HEK293 (cell line): ENCODE measurements around the gene BLOC1S2.

Experiments used
- CTCF ChIA-PET: fragments of 350-600 bp; formaldehyde crosslinking; extraction: SDS; loops from one replicate; lab custom pipeline; 2021; ENCODE audit warnings: antibody characterized with exemption; lab: Yijun Ruan, JAX
- POLR2A ChIA-PET: fragments of 300-600 bp; formaldehyde crosslinking; extraction: SDS; loops from one replicate; lab custom pipeline; 2020; ENCODE audit warnings: antibody characterized with exemption, inconsistent platforms; lab: Yijun Ruan, JAX
- H3K27ac ChIP-seq: fragments of 200-500 bp; sonication (Bioruptor generic); 2 replicates; pipeline ENCODE4 v1.5.1; 2014; ENCODE audit warnings: low read depth, low read length, control low read depth, inconsistent platforms; ENCODE audit errors: extremely low read depth
- H3K36me3 ChIP-seq, 2 experiments: fragments of 200-500 bp in 1 of 2; sonication (Bioruptor generic) in 1 of 2; 1 replicate in 1 of 2; 2 replicates in 1 of 2; pipeline ENCODE4 v1.5.1; 2014 to 2017; ENCODE audit warnings: inconsistent platforms in 2 of 2, low read length in 2 of 2; ENCODE audit not compliant: control insufficient read depth in 2 of 2, insufficient read depth in 1 of 2
- H3K4me1 ChIP-seq: fragments of 200-500 bp; sonication (Bioruptor generic); 2 replicates; pipeline ENCODE4 v1.5.1; 2014; ENCODE audit warnings: mild to moderate bottlenecking, low read length, inconsistent platforms; ENCODE audit not compliant: control insufficient read depth, insufficient read depth
- H3K4me3 ChIP-seq: 2 replicates; pipeline ENCODE4 v1.5.1; 2011; ENCODE audit warnings: low read depth, mild to moderate bottlenecking, control low read depth, low read length, moderate library complexity
- H3K9me3 ChIP-seq: fragments of 200-500 bp; sonication (Bioruptor generic); 2 replicates; pipeline ENCODE4 v1.5.1; 2014; ENCODE audit warnings: low read depth, low read length, inconsistent platforms; ENCODE audit not compliant: control insufficient read depth, insufficient read depth
- BCL11A ChIP-seq: fragments of 450-650 bp; formaldehyde crosslinking; IDR thresholded peaks from 2 replicates; pipeline ENCODE4 v1.5.1; 2016; ENCODE audit warnings: low read depth, missing biosample characterization, missing genetic modification characterization
- FEZF1 ChIP-seq: fragments of 450-650 bp; formaldehyde crosslinking; IDR thresholded peaks from 2 replicates; pipeline ENCODE4 v1.5.1; 2016; ENCODE audit warnings: missing biosample characterization, missing genetic modification characterization
- GLI2 ChIP-seq: fragments of 450-650 bp; formaldehyde crosslinking; IDR thresholded peaks from 2 replicates; pipeline ENCODE4; 2017; ENCODE audit warnings: missing biosample characterization, missing genetic modification characterization, low read depth, borderline replicate concordance
- HOXC10 ChIP-seq: sonication (generic); formaldehyde crosslinking; IDR thresholded peaks from 2 replicates; pipeline ENCODE4 v1.8.1; 2023; ENCODE audit warnings: mild to moderate bottlenecking, missing genetic modification reagents
- KLF1 ChIP-seq: fragments of 450-650 bp; formaldehyde crosslinking; IDR thresholded peaks from 2 replicates; pipeline ENCODE4 v1.5.1; 2016; ENCODE audit warnings: missing biosample characterization, missing genetic modification characterization
- OVOL3 ChIP-seq: fragments of 450-650 bp; formaldehyde crosslinking; IDR thresholded peaks from 2 replicates; pipeline ENCODE4 v1.5.1; 2016; ENCODE audit warnings: missing biosample characterization, missing genetic modification characterization
- SCRT2 ChIP-seq: fragments of 450-650 bp; formaldehyde crosslinking; IDR thresholded peaks from 2 replicates; pipeline ENCODE4 v1.5.1; 2016; ENCODE audit warnings: missing biosample characterization, missing genetic modification characterization
- SP3 ChIP-seq: fragments of 450-650 bp; formaldehyde crosslinking; IDR thresholded peaks from 2 replicates; pipeline ENCODE4 v1.5.1; 2016; ENCODE audit warnings: missing biosample characterization, missing genetic modification characterization
- WT1 ChIP-seq: fragments of 450-650 bp; formaldehyde crosslinking; IDR thresholded peaks from 2 replicates; pipeline ENCODE4 v1.5.1; 2016; ENCODE audit warnings: missing biosample characterization, missing genetic modification characterization
- ZNF266 ChIP-seq: fragments of 450-650 bp; formaldehyde crosslinking; IDR thresholded peaks from 2 replicates; pipeline ENCODE4 v1.5.1; 2016; ENCODE audit warnings: missing biosample characterization, missing genetic modification characterization, low read depth
- ZNF423 ChIP-seq: fragments of 450-650 bp; formaldehyde crosslinking; IDR thresholded peaks from 2 replicates; pipeline ENCODE4 v1.5.1; 2016; ENCODE audit warnings: missing biosample characterization, missing genetic modification characterization
- ZNF48 ChIP-seq: fragments of 450-650 bp; formaldehyde crosslinking; IDR thresholded peaks from 2 replicates; pipeline ENCODE4 v1.5.1; 2016; ENCODE audit warnings: missing biosample characterization, missing genetic modification characterization
- ZNF529 ChIP-seq: fragments of 450-650 bp; formaldehyde crosslinking; IDR thresholded peaks from 2 replicates; pipeline ENCODE4 v1.5.1; 2017; ENCODE audit warnings: missing genetic modification characterization, missing biosample characterization; ENCODE audit not compliant: insufficient replicate concordance
- ZNF561 ChIP-seq: fragments of 450-650 bp; IDR thresholded peaks from 2 replicates; pipeline ENCODE4 v1.5.1; 2018; ENCODE audit warnings: missing biosample characterization, missing genetic modification characterization, borderline replicate concordance
- ZNF600 ChIP-seq: fragments of 450-650 bp; formaldehyde crosslinking; IDR thresholded peaks from 2 replicates; pipeline ENCODE4 v1.5.1; 2016; ENCODE audit warnings: missing biosample characterization, missing genetic modification characterization
- ZNF660 ChIP-seq: fragments of 450-650 bp; IDR thresholded peaks from 2 replicates; pipeline ENCODE4 v1.5.1; 2018; ENCODE audit warnings: missing biosample characterization, mild to moderate bottlenecking, missing genetic modification characterization
- ZNF707 ChIP-seq: fragments of 450-650 bp; formaldehyde crosslinking; IDR thresholded peaks from 2 replicates; pipeline ENCODE4 v1.5.1; 2016; ENCODE audit warnings: missing biosample characterization, missing genetic modification characterization
- ZNF843 ChIP-seq: fragments of 450-650 bp; formaldehyde crosslinking; IDR thresholded peaks from 2 replicates; pipeline ENCODE4 v1.5.1; 2016; ENCODE audit warnings: missing biosample characterization, missing genetic modification characterization
- TF ChIP-seq, protein P1 (sequence below): fragments of 450-650 bp; formaldehyde crosslinking; IDR thresholded peaks from 2 replicates; pipeline ENCODE4 v1.5.1; 2016; ENCODE audit warnings: missing biosample characterization, missing genetic modification characterization
- TF ChIP-seq, protein P2 (sequence below): fragments of 450-650 bp; formaldehyde crosslinking; IDR thresholded peaks from 2 replicates; pipeline ENCODE4 v1.5.0; 2017; ENCODE audit warnings: missing biosample characterization, missing genetic modification characterization, borderline replicate concordance

The BLOC1S2 gene

DNA sequence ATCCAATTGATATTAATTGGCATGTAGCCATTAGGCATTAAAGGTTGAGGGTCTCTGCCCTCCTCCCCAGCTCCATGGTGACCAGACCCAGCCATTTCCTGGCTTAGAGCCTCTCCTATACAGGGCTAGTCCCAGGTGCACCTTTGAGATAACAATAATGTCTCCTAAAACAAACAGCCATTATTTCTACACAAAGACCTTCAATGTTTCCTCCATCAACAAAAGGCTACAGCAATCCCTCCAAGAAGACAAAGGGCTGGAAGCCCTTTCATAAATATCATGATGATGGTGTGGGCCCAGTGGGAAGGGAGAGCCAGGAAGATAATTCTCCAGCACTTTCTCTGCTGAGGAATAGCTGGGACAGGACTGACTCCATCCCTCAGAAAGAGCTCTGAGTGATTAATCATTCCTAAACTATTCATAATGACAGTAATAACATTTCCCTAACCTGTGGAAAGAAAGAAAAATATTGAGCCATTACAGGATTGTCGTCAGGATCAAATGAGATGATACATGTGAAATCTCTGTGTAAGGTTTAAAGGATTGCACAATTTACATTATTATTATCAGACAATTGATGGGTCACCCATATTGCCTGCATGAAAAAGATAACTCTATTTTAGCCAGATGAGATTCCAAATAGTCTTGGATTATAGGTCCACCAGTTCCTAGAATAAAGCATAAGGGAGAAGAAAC lies 33.4 kb upstream of the BLOC1S2 start:
- no peaks in the 10 kb centered on the region for H3K36me3 ChIP-seq
- no peaks in the 10 kb centered on the region for H3K4me1 ChIP-seq
- ChIA-PET POLR2A (no interaction called here), CTCF (interaction anchor here (0.9 to 1.4 kb wide), 2 partner anchors 20 to 163 kb away, joined by 3 to 4 read pairs; no protein-coding TSS in a partner anchor)
- no peak overlapping the region for H3K27ac ChIP-seq
- no peak for TF ChIP-seq KLF1 (tag by site-specific recombination)
- H3K4me3 ChIP-seq, result no peak overlapping the region
- no peaks in the 10 kb centered on the region for H3K9me3 ChIP-seq

DNA sequence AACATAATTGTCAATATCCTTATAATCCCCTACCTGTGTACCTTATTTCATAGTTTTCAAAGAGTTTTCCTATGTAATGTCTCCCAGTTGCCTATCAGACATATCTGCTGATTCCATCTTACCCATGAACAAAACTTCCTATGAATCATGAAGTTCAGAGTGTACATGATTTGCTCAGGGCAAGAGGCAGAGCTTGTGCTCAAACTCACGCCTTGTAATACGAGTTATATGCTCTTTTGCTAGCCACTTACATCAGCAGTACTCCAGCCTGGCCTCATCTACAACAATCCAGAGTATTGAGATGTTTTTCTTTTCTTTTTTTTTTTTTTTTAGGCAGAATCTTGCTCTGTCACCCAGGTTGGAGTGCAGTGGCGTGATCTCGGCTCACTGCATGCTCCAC lies 31.7 kb upstream of the BLOC1S2 start:
- TF ChIP-seq ZNF48 (tag by site-specific recombination) (no peak), ZNF423 (tag by site-specific recombination) (no peak), FEZF1 (tag by site-specific recombination) (peak; percentile 26; the same call in 1 of the 2 replicates), HOXC10 (CRISPR knock-in tag) (no peak)
- TF ChIP-seq, all 188 proteins: peak for 1
- no peaks in the 10 kb centered on the region for H3K4me1 ChIP-seq
- H3K9me3 ChIP-seq, result no peaks in the 10 kb centered on the region
- no peak overlapping the region for H3K27ac ChIP-seq
- ChIA-PET CTCF (interaction anchor here (0.6 kb wide), 1 partner anchor 317 kb away, joined by 3 read pairs; no protein-coding TSS in a partner anchor), POLR2A (no interaction called here)
- H3K36me3 ChIP-seq, result no peaks in the 10 kb centered on the region
- no peak overlapping the region for H3K4me3 ChIP-seq

DNA sequence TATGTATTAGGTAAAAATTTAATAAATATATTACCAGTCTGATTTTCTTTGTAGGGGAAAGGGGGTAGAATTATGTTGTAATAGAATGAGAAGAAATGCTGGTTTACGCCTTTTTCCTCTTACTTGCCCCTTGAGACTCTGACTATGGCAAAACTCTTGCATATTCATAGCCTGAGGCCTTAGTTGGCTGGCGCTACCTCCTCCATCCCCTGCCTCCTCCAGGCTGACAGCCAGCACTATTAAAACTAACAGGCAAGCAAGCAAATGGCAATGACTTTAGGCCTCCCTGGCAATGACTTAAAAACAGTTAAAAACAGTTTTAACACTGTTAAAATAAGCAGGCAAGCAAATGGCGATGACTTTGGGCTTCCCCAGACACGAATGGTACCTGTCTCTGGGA lies 29.1 kb upstream of the BLOC1S2 start:
- Histone ChIP-seq H3K36me3 (no peaks in the 10 kb centered on the region), H3K4me1 (no peaks in the 10 kb centered on the region), H3K9me3 (no peaks in the 10 kb centered on the region), H3K27ac (no peak overlapping the region), H3K4me3 (no peak overlapping the region)
- POLR2A ChIA-PET, result no interaction called here
- CTCF ChIA-PET, result no interaction called here
- no peak for TF ChIP-seq ZNF561 (tag by site-specific recombination)
- TF ChIP-seq BCL11A (tag by site-specific recombination), result no peak
- no peak for TF ChIP-seq OVOL3
- TF ChIP-seq WT1 (tag by site-specific recombination), result no peak

GRCh38 chr10:100311298-100311697 lies 24.8 kb upstream of the BLOC1S2 start:
- TF ChIP-seq SCRT2 (tag by site-specific recombination) (no peak), ZNF707 (tag by site-specific recombination) (no peak), SP3 (tag by site-specific recombination) (no peak), ZNF660 (tag by site-specific recombination) (no peak), GLI2 (tag by site-specific recombination) (no peak), ZNF266 (tag by site-specific recombination) (no peak), ZNF600 (tag by site-specific recombination) (no peak), BCL11A (tag by site-specific recombination) (no peak), ZNF843 (tag by site-specific recombination) (no peak), ZNF529 (no peak)
- TF ChIP-seq, protein P1, sequence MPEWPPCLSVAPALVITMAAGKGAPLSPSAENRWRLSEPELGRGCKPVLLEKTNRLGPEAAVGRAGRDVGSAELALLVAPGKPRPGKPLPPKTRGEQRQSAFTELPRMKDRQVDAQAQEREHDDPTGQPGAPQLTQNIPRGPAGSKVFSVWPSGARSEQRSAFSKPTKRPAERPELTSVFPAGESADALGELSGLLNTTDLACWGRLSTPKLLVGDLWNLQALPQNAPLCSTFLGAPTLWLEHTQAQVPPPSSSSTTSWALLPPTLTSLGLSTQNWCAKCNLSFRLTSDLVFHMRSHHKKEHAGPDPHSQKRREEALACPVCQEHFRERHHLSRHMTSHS (tag by site-specific recombination), result no peak
- TF ChIP-seq, protein P2, sequence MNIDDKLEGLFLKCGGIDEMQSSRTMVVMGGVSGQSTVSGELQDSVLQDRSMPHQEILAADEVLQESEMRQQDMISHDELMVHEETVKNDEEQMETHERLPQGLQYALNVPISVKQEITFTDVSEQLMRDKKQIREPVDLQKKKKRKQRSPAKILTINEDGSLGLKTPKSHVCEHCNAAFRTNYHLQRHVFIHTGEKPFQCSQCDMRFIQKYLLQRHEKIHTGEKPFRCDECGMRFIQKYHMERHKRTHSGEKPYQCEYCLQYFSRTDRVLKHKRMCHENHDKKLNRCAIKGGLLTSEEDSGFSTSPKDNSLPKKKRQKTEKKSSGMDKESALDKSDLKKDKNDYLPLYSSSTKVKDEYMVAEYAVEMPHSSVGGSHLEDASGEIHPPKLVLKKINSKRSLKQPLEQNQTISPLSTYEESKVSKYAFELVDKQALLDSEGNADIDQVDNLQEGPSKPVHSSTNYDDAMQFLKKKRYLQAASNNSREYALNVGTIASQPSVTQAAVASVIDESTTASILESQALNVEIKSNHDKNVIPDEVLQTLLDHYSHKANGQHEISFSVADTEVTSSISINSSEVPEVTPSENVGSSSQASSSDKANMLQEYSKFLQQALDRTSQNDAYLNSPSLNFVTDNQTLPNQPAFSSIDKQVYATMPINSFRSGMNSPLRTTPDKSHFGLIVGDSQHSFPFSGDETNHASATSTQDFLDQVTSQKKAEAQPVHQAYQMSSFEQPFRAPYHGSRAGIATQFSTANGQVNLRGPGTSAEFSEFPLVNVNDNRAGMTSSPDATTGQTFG (tag by site-specific recombination), result no peak
- TF ChIP-seq, all 188 proteins: peak for 0
- CTCF ChIA-PET, result interaction anchor here (0.5 to 2.5 kb wide), 6 partner anchors 9 to 612 kb away, joined by 4 to 11 read pairs (median 4); no protein-coding TSS in a partner anchor
- no peak overlapping the region for H3K27ac ChIP-seq
- H3K36me3 ChIP-seq, result no peaks in the 10 kb centered on the region
- H3K9me3 ChIP-seq, result no peaks in the 10 kb centered on the region
- POLR2A ChIA-PET, result no interaction called here
- H3K4me1 ChIP-seq, result no peaks in the 10 kb centered on the region
- H3K4me3 ChIP-seq, result no peak overlapping the region
